Suprapubic skin (tissue), 4 donors: ENCODE measurements around the gene CCDC85A.

Source experiments
- CTCF ChIP-seq, 2 donors: fragments of 200-600 bp in 1 of 2; fragments of 450-650 bp in 1 of 2; sonication (generic) in 1 of 2; IDR thresholded peaks; one replicate each; pipeline ENCODE4 v1.5.1; 2016 to 2019; ENCODE audit warnings: antibody characterized with exemption in 2 of 2, mild to moderate bottlenecking in 1 of 2, moderate library complexity in 1 of 2
- POLR2A ChIP-seq, 2 donors: fragments of 450-650 bp; IDR thresholded peaks; one replicate each; pipeline ENCODE4 v1.6.1; 2017; ENCODE audit warnings: antibody characterized with exemption in 2 of 2, mild to moderate bottlenecking in 2 of 2, moderate library complexity in 2 of 2
- POLR2AphosphoS5 ChIP-seq, 3 donors: sonication (generic); formaldehyde crosslinking; IDR thresholded peaks; one replicate each; pipeline ENCODE4 v1.6.1; 2017; ENCODE audit warnings: antibody characterized with exemption in 3 of 3

- TF ChIP-seq POLR2AphosphoS5 (IDR thresholded peaks at IDR 0.05) (no peak), CTCF (IDR thresholded peaks at IDR 0.05) (no peak), POLR2A (IDR thresholded peaks at IDR 0.05) (no peak)
Measured at GRCh38 chr2:56240210-56240609, 56.4 kb downstream of the CCDC85A start.
